SK-N-SH (cell line): Measurements from ENCODE around the gene BUD23. TPM values are rescaled to one million over a fixed set of nuclear protein-coding genes. Genes with fewer than 3 reads are reported as not detected.

Experiments used
- CTCF ChIA-PET: fragments of 300-600, 350-600 bp; formaldehyde crosslinking; extraction: SDS; loops from one replicate; lab custom pipeline; 2021; lab: Yijun Ruan, JAX
- POLR2A ChIA-PET: fragments of 350-600 bp; sonication (Branson Sonifier 250); formaldehyde crosslinking; extraction: SDS; loops from one replicate; lab custom pipeline; 2020; ENCODE audit warnings: antibody characterized with exemption, inconsistent platforms; lab: Yijun Ruan, JAX
- DNase-seq: peaks from one replicate; pipeline ENCODE4 v3.0.0; 2012
- H2AFZ ChIP-seq: fragments of 200-600 bp; sonication (generic); 2 replicates; pipeline ENCODE4 v1.8.1; 2016; ENCODE audit warnings: antibody characterized with exemption, mild to moderate bottlenecking, low read depth
- H3F3A ChIP-seq: fragments of 200-600 bp; sonication (generic); replicated peaks from 2 replicates; pipeline ENCODE3; 2016; ENCODE audit warnings: antibody characterized with exemption, mild to moderate bottlenecking; ENCODE audit not compliant: insufficient read depth
- H3K27ac ChIP-seq, 2 experiments: fragments of 200-500 bp in 1 of 2; fragments of 200-600 bp in 1 of 2; sonication (Bioruptor generic) in 1 of 2; sonication (generic), shearing (Covaris generic) in 1 of 2; 2 replicates each; pipeline versions ENCODE4 v1.5.1 to v1.6.1; 2014 to 2016; ENCODE audit warnings: low read depth in 2 of 2, inconsistent platforms in 1 of 2, low read length in 1 of 2, mild to moderate bottlenecking in 1 of 2, mixed read lengths in 1 of 2
- H3K27me3 ChIP-seq: fragments of 200-600 bp; sonication (generic), shearing (Covaris generic); 2 replicates; pipeline ENCODE4 v1.6.1; 2016; ENCODE audit warnings: mixed run types; ENCODE audit not compliant: insufficient read depth
- H3K36me3 ChIP-seq, 2 experiments: fragments of 200-500 bp in 1 of 2; fragments of 200-600 bp in 1 of 2; sonication (Bioruptor generic) in 1 of 2; sonication (generic) in 1 of 2; replicated peaks in 1 of 2; 2 replicates each; pipeline versions ENCODE3 to v1.5.1; 2014 to 2016; ENCODE audit warnings: low read length in 1 of 2, mild to moderate bottlenecking in 1 of 2; ENCODE audit not compliant: insufficient read depth in 2 of 2, control insufficient read depth in 1 of 2
- H3K4me1 ChIP-seq, 2 experiments: fragments of 200-500 bp in 1 of 2; fragments of 200-600 bp in 1 of 2; sonication (Bioruptor generic) in 1 of 2; sonication (generic), shearing (Covaris generic) in 1 of 2; 2 replicates each; pipeline versions ENCODE4 v1.5.1 to v1.6.1; 2014 to 2016; ENCODE audit warnings: low read depth in 1 of 2, low read length in 1 of 2, mixed run types in 1 of 2; ENCODE audit not compliant: insufficient read depth in 2 of 2, control insufficient read depth in 1 of 2
- H3K4me2 ChIP-seq: fragments of 200-600 bp; sonication (generic), shearing (Covaris generic); 2 replicates; pipeline ENCODE4 v1.6.1; 2017; ENCODE audit warnings: mixed run types
- H3K4me3 ChIP-seq, 2 experiments: fragments of 200-500 bp in 1 of 2; fragments of 200-600 bp in 1 of 2; sonication (Bioruptor generic) in 1 of 2; sonication (generic), shearing (Covaris generic) in 1 of 2; 2 replicates each; pipeline versions ENCODE4 v1.5.1 to v1.8.1; 2014 to 2016; ENCODE audit warnings: low read depth in 2 of 2, inconsistent platforms in 1 of 2, low read length in 1 of 2, mild to moderate bottlenecking in 1 of 2, mixed read lengths in 1 of 2, moderate library complexity in 1 of 2
- H3K79me2 ChIP-seq: fragments of 200-600 bp; sonication (generic); 2 replicates; pipeline ENCODE4 v1.8.1; 2017; ENCODE audit warnings: mild to moderate bottlenecking; ENCODE audit not compliant: insufficient read depth
- H3K9ac ChIP-seq: fragments of 200-600 bp; sonication (generic); 2 replicates; pipeline ENCODE4 v1.6.1; 2017; ENCODE audit warnings: mixed run types
- H3K9me2 ChIP-seq: fragments of 200-600 bp; sonication (generic); 2 replicates; pipeline ENCODE4 v1.6.1; 2017; ENCODE audit warnings: mixed run types
- H3K9me3 ChIP-seq: fragments of 200-600 bp; sonication (generic); 2 replicates; pipeline ENCODE4 v1.6.1; 2017; ENCODE audit warnings: mixed run types, mild to moderate bottlenecking, moderate library complexity
- H4K20me1 ChIP-seq: fragments of 200-600 bp; sonication (generic); 2 replicates; pipeline ENCODE4 v1.6.1; 2017; ENCODE audit warnings: mild to moderate bottlenecking, mixed run types; ENCODE audit not compliant: insufficient read depth
- CHD2 ChIP-seq: fragments of 150-350 bp; IDR thresholded peaks from 2 replicates; pipeline ENCODE4 v1.6.1; 2018; ENCODE audit warnings: low read length; ENCODE audit not compliant: partially characterized antibody
- CTCF ChIP-seq: fragments of 200-600 bp; sonication (generic); IDR thresholded peaks from 2 replicates; pipeline ENCODE4 v1.6.1; 2017; ENCODE audit warnings: antibody characterized with exemption, mild to moderate bottlenecking, moderate library complexity
- EP300 ChIP-seq, 2 experiments: IDR thresholded peaks; 2 replicates each; pipeline versions ENCODE4 v1.4.0 to v1.6.1; 2012; ENCODE audit warnings: borderline replicate concordance in 1 of 2, low read depth in 1 of 2, low read length in 1 of 2
- FOXM1 ChIP-seq: IDR thresholded peaks from 2 replicates; pipeline ENCODE4 v1.4.0; 2012; ENCODE audit warnings: low read depth, mild to moderate bottlenecking
- GABPA ChIP-seq: IDR thresholded peaks from 2 replicates; pipeline ENCODE4 v1.4.0; 2012; ENCODE audit warnings: low read depth, mild to moderate bottlenecking
- GATA2 ChIP-seq: sonication (generic); formaldehyde crosslinking; IDR thresholded peaks from 2 replicates; pipeline ENCODE4 v1.5.0; 2020; ENCODE audit warnings: mild to moderate bottlenecking, missing genetic modification reagents
- IRF3 ChIP-seq: fragments of 150-350 bp; IDR thresholded peaks from 2 replicates; pipeline ENCODE4 v1.6.1; 2016; ENCODE audit warnings: mild to moderate bottlenecking, low read depth, low read length
- JUND ChIP-seq: IDR thresholded peaks from 2 replicates; pipeline ENCODE4 v1.4.0; 2012
- POLR2AphosphoS5 ChIP-seq: IDR thresholded peaks from 2 replicates; pipeline ENCODE4 v1.6.1; 2012; ENCODE audit warnings: low read depth, low read length
- RAD21 ChIP-seq: IDR thresholded peaks from 2 replicates; pipeline ENCODE4 v1.6.1; 2012; ENCODE audit warnings: mild to moderate bottlenecking, low read length
- SIN3A ChIP-seq: IDR thresholded peaks from 2 replicates; pipeline ENCODE4 v1.6.1; 2012; ENCODE audit warnings: low read depth, mild to moderate bottlenecking, low read length, moderate library complexity, borderline replicate concordance
- TEAD4 ChIP-seq: IDR thresholded peaks from 2 replicates; pipeline ENCODE4 v1.4.0; 2012; ENCODE audit warnings: mild to moderate bottlenecking, borderline replicate concordance; ENCODE audit not compliant: insufficient read depth
- USF2 ChIP-seq: fragments of 150-350 bp; IDR thresholded peaks from 2 replicates; pipeline ENCODE4 v1.6.1; 2017; ENCODE audit warnings: antibody characterized with exemption, low read length, low read depth, borderline replicate concordance
- YY1 ChIP-seq: IDR thresholded peaks from 2 replicates; pipeline ENCODE4 v1.4.0; 2012; ENCODE audit warnings: low read depth, mild to moderate bottlenecking
- WGBS: methylation state at CpG from one replicate; pipeline ENCODE4 v1.1.6; 2017; ENCODE audit warnings: low lambda C conversion rate; 5-methylcytosine and 5-hydroxymethylcytosine counted together
- polyA plus RNA-seq, 3 experiments: library from polyadenylated mRNA; depleted of rRNA; stranded (reverse); fragments of >200 nt; gene quantifications; 2 replicates each; pipeline ENCODE4 v1.2.3, GENCODE V29; 2012

Gene BUD23
- polyA plus RNA-seq, 1 of the 3 experiments (the other 2 are of a cell fraction): 206 TPM

DNA sequence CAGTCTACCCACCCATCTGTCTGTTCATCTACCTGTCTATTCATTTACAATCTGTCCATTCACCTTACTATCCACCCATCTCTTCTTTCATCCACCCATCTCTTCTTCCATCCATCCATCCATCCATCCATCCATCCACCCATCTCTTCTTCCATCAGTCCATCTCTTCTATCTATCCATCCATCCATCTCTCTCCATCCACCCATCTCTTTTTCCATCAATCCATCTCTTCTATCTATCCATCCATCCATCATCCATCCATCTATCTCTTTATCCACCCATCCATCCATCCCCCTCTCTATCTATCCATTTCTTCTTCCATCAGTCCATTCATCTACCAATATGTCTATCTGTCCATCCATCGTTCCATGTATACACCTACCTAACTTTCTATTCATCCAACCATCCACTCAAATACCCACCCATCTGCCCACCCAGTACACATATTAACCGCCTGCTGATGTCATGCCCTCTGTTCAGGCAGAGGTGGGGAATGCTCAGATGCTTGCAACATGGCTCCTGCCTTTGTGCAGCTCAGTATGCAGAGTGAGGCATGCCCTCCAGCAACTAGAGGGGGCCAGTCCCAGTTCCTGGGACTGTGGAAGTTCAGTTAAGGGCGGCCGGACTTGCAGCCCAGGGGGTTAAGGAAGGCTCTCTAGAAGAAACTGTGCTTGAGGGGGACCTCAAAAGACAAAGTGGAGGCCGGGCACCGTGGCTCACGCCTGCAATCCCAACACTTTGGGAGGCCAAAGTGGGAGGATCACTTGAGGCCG lies 47.8 kb upstream of the BUD23 start:
- H3K4me1 ChIP-seq: peaks cover 0 to 8% of the 10 kb centered on the region in 2 experiments; a peak in 1 of 4 replicates
- no peak overlapping the region for H3K27ac ChIP-seq
- ChIA-PET CTCF (interaction anchor here (0.6 kb wide), 1 partner anchor 74 kb away, joined by 3 read pairs; no protein-coding TSS in a partner anchor), POLR2A (no interaction called here)
- H3K79me2 ChIP-seq: no peaks in the 10 kb centered on the region
- H3K9ac ChIP-seq: no peak overlapping the region
- WGBS: 56% methylated on average over 8 of the region's 8 CpGs
- no peak for TF ChIP-seq USF2
- TF ChIP-seq POLR2AphosphoS5: no peak
- no peak for TF ChIP-seq GABPA
- TF ChIP-seq JUND: no peak
- TF ChIP-seq CTCF: no peak
- DNase-seq: no peak
- H3K4me3 ChIP-seq: no peak overlapping the region
- peak overlapping the region; percentile 53; the same call in 1 of the 2 replicates for H2AFZ ChIP-seq
- peaks cover 7% of the 10 kb centered on the region; the same call in 1 of the 2 replicates for H3K27me3 ChIP-seq
- H3K9me3 ChIP-seq: no peaks in the 10 kb centered on the region
- H3K36me3 ChIP-seq: no peaks in the 10 kb centered on the region
- peak overlapping the region; percentile 41 for H3K4me2 ChIP-seq
- H4K20me1 ChIP-seq: no peaks in the 10 kb centered on the region
- no peaks in the 10 kb centered on the region for H3K9me2 ChIP-seq
- H3F3A ChIP-seq: peaks cover 13% of the 10 kb centered on the region

GRCh38 chr7:73638911-73639310 lies 44.5 kb upstream of the BUD23 start:
- H3K9ac ChIP-seq: no peak overlapping the region
- H3K4me1 ChIP-seq: peaks cover 0 to 8% of the 10 kb centered on the region in 2 experiments; a peak in 1 of 4 replicates
- no peak overlapping the region for H2AFZ ChIP-seq
- peaks cover 10% of the 10 kb centered on the region for H3F3A ChIP-seq
- H3K36me3 ChIP-seq: no peaks in the 10 kb centered on the region
- POLR2A ChIA-PET: no interaction called here
- no peak for DNase-seq
- H4K20me1 ChIP-seq: no peaks in the 10 kb centered on the region
- TF ChIP-seq YY1: no peak
- TF ChIP-seq TEAD4: no peak
- no peak for TF ChIP-seq IRF3
- no peak for TF ChIP-seq RAD21
- no peak for TF ChIP-seq FOXM1
- TF ChIP-seq EP300 (IDR thresholded peaks at IDR 0.05; ENCODE audit: borderline replicate concordance in 1 of 2, low read depth in 1 of 2, low read length in 1 of 2): no peak
- TF ChIP-seq SIN3A: no peak
- TF ChIP-seq CHD2: no peak
- no peak for TF ChIP-seq GABPA
- TF ChIP-seq GATA2 (CRISPR knock-in tag): no peak
- TF ChIP-seq USF2: no peak
- peaks cover 23% of the 10 kb centered on the region; the same call in 1 of the 2 replicates for H3K27me3 ChIP-seq
- 35% methylated on average over 3 of the region's 3 CpGs for WGBS
- H3K9me3 ChIP-seq: no peaks in the 10 kb centered on the region
- H3K27ac ChIP-seq: no peak overlapping the region
- H3K9me2 ChIP-seq: no peaks in the 10 kb centered on the region
- no peak overlapping the region for H3K4me3 ChIP-seq
- H3K79me2 ChIP-seq: no peaks in the 10 kb centered on the region
- CTCF ChIA-PET: interaction anchor here (2.3 kb wide), 1 partner anchor 32 kb away, joined by 11 read pairs; no protein-coding TSS in a partner anchor
- H3K4me2 ChIP-seq: no peak overlapping the region
